Type B pancreatic cell (in vitro differentiated cells): ENCODE results near the gene SLC25A21. TPM values are rescaled to one million over a fixed set of nuclear protein-coding genes. Genes with fewer than 3 reads are reported as not detected.

Experiments used
- DNase-seq: peaks from one replicate; pipeline ENCODE4 v3.0.0; 2021; ENCODE audit warnings: mixed read lengths; ENCODE audit not compliant: unreplicated experiment; ENCODE audit errors: extremely low spot score
- H3K27ac Mint-ChIP-seq: 2 replicates; pipeline ENCODE4 v1.8.0; 2021; ENCODE audit warnings: mild to moderate bottlenecking, mixed read lengths
- H3K27me3 Mint-ChIP-seq: 2 replicates; pipeline ENCODE4 v1.8.0; 2021; ENCODE audit warnings: mixed read lengths
- H3K36me3 Mint-ChIP-seq: 2 replicates; pipeline ENCODE4 v1.8.0; 2021; ENCODE audit warnings: mixed read lengths
- H3K4me1 Mint-ChIP-seq: one replicate; pipeline ENCODE4 v1.8.0; 2021; ENCODE audit warnings: mixed read lengths; ENCODE audit not compliant: unreplicated experiment
- H3K4me3 Mint-ChIP-seq: 2 replicates; pipeline ENCODE4 v1.8.0; 2021; ENCODE audit warnings: mild to moderate bottlenecking, mixed read lengths
- H3K9me3 Mint-ChIP-seq: 2 replicates; pipeline ENCODE4 v1.8.0; 2021; ENCODE audit warnings: mixed read lengths
- total RNA-seq: library from RNA; stranded (reverse); gene quantifications from 2 replicates; pipeline ENCODE4 v1.2.1, GENCODE V29; 2021; ENCODE audit warnings: low replicate concordance
- TF ChIP-seq, protein P1 (sequence below): fragments of 200-600 bp; sonication (generic); conservative IDR thresholded peaks from 2 replicates; pipeline ENCODE4 v1.5.0; 2021; ENCODE audit warnings: antibody characterized with exemption, mild to moderate bottlenecking

Gene SLC25A21
- total RNA-seq, 1 donor from 2014 or later, result 0.58 TPM

DNA sequence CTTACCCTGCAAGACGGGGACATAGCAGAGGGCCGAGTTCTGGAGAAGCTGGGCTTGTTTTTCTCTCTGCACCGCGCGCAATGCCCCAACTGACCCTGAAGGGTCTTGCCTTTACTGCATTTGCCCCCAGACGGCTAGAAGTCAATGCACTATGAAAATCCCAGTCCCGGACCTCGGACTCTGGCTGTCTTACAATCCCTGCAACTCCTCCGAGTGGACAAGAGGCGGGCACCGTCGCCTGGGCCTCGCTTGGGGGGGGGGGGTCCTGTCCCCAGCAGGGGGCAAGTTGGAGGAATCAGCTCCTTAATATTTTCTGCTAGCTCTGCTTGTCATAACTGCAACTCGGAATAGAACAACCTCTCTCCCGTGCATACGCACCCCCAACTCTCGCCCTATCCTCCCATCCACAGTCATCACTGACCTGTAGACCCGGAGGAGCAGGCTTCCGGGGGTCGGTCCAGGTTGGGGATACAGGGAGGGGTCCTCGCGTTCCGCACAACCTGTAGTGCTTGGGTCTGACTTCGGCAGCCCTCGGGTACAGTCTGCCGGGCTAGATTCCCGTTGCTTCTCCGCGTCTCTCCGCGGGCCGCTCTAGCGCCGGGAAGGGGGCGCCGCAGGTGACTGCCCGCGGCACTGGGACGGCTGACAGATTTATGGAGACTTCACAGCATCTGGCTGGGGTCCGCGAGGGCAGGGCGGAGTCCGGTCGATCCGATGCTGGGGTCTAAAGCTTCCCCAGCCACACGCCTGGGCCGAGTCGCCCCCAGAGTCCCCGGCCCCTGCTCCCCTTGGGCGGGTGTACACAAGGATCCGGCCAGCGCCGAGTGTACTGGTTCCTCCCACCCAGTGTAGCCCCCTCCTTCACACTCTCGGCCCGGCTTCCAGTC is 514.0 kb downstream of the SLC25A21 start:
- H3K36me3 Mint-ChIP-seq, result no peaks in the 10 kb centered on the region
- TF ChIP-seq, protein P1, sequence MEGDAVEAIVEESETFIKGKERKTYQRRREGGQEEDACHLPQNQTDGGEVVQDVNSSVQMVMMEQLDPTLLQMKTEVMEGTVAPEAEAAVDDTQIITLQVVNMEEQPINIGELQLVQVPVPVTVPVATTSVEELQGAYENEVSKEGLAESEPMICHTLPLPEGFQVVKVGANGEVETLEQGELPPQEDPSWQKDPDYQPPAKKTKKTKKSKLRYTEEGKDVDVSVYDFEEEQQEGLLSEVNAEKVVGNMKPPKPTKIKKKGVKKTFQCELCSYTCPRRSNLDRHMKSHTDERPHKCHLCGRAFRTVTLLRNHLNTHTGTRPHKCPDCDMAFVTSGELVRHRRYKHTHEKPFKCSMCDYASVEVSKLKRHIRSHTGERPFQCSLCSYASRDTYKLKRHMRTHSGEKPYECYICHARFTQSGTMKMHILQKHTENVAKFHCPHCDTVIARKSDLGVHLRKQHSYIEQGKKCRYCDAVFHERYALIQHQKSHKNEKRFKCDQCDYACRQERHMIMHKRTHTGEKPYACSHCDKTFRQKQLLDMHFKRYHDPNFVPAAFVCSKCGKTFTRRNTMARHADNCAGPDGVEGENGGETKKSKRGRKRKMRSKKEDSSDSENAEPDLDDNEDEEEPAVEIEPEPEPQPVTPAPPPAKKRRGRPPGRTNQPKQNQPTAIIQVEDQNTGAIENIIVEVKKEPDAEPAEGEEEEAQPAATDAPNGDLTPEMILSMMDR, result no peak
- H3K27me3 Mint-ChIP-seq, result peaks cover 100% of the 10 kb centered on the region
- no peak for DNase-seq
- no peaks in the 10 kb centered on the region for H3K9me3 Mint-ChIP-seq
- peaks cover 28% of the 10 kb centered on the region for H3K4me1 Mint-ChIP-seq
- peak overlapping the region; percentile 71 for H3K4me3 Mint-ChIP-seq
- no peak overlapping the region for H3K27ac Mint-ChIP-seq

DNA sequence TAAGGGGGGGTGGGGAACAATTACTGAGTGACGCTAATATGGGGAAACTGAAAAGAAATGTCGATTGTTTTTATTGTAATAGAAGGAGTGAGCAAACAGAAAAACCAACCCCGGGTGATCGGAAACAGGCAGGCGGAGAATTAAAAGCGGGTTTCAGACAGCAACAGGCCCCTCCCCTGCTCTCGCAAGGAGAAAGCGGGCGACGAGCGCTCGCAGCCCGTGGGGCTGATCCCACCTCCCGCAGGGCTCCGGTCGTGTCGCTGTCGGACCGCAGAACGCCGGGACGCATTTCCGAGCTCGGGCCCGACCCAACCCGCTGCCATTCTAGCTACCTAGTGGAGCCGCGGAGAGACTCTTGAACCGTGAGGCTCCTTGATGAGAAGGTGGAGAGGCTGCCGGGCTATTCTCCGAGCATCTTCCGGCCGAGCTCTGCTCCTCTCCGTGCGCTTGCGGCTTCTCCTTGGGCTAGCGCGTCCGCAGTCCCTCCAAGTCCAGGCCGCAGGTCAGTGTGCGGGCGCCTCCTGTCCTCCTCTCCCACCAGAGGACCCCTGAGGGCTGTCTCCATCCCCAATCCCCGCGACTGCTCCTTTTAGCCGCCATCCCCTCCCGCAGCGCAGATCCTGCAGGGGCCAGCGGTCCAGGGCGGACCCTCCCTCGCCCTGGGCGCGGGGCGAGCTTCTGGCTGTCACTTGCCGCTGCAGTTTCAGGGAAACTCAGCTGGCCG is 514.8 kb downstream of the SLC25A21 start:
- Mint-ChIP-seq H3K9me3 (no peaks in the 10 kb centered on the region), H3K4me3 (peak overlapping the region; percentile 82), H3K27ac (no peak overlapping the region), H3K36me3 (no peaks in the 10 kb centered on the region), H3K4me1 (peaks cover 22% of the 10 kb centered on the region), H3K27me3 (peaks cover 100% of the 10 kb centered on the region)
- peak; percentile 71 for DNase-seq
- TF ChIP-seq, protein P1, result no peak

DNA sequence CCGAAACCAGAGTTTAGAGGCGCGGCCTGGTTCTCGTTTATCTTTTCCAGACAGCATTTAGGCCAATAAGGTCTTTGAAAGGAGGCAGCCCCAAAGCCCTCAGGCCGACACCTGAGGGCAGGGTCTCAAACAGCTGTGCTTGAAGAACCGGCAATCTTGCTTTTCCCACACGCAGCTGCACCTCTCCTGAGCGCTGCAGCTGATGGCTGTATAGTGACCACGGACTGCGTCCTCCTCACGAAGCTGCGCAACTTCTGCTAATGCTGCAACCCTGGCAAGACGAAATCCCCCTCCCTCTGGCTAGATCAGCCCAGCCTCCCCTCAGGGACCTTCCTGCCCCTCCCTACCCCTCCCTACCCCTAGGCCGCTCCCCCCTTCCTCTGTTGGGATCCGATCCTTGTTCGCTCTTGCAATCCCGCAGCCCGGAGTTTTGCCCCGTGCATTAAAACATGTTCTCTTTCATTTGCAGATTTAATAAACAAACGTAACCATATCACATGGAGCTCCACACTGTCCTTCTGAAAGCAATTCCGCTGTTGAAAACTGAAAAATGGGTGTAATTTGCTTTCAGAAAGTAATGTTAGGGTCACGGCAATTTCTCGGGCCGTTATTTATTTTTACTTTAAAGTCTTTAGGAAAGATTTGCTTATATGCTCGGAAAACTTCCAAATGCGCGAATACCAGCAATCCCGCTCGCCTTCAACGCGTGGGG is 515.6 kb downstream of the SLC25A21 start:
- H3K27me3 Mint-ChIP-seq, result peaks cover 100% of the 10 kb centered on the region
- no peaks in the 10 kb centered on the region for H3K36me3 Mint-ChIP-seq
- TF ChIP-seq, protein P1, result no peak
- peaks cover 16% of the 10 kb centered on the region for H3K4me1 Mint-ChIP-seq
- H3K4me3 Mint-ChIP-seq, result peak overlapping the region; percentile 82
- H3K27ac Mint-ChIP-seq, result no peak overlapping the region
- no peak for DNase-seq
- no peaks in the 10 kb centered on the region for H3K9me3 Mint-ChIP-seq

DNA sequence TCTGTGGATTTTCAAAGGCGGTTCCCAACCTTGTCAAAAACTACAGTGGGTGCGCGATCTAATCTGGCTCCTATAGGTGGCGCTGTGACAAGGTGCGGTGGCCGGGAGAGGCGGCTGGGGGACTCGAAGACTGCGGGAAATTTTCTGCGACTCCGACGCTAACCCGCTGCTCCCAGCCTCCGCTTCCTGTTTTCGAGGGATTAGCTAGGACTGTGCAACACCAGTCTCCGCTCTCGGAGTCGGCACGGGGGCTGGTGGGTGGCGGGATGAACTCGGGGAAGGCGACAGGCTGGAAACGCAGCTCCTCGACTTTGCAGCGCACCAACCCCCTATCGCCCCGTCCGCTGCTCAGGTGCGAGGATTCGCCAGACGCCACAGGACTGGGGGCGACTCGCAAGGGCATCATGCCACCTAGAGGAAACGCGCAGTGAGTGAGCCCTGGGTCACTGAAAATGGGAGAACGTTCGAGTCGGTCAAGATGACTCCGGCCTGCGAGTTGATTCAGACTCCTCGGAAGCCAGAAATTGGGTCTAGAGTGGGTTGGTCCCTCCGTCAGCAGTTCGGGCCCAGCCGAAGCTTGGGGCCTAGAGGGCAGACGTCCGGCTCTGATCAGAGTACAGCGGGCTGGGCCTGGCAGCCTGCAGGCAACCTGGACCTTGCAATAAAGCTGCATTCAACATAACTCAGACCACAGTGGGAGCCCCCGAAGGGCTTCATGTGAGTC is 516.3 kb downstream of the SLC25A21 start:
- peak; percentile 73 for DNase-seq
- H3K27ac Mint-ChIP-seq, result no peak overlapping the region
- H3K4me1 Mint-ChIP-seq, result peaks cover 11% of the 10 kb centered on the region
- TF ChIP-seq, protein P1, result peak; percentile 84
- no peaks in the 10 kb centered on the region for H3K9me3 Mint-ChIP-seq
- no peaks in the 10 kb centered on the region for H3K36me3 Mint-ChIP-seq
- peaks cover 100% of the 10 kb centered on the region for H3K27me3 Mint-ChIP-seq
- peak overlapping the region; percentile 82 for H3K4me3 Mint-ChIP-seq

DNA sequence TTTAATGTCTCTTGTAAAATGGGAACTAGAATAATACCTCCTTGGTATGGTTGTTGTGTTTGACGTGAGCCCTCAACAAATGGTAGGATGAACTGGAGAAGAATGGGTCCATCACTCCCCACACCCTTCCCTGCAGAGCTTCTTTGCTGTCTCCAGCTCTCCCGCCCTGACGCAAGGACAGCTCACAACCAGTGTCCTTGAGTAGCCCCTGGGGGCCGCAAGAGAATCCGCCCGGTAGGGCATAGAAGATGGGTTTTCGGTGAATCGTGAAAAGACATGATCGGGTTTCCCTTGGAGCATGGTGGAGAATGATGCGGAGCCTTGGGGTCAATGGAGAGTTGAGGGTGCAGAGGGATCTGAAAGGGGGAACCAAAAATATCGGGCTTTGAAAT is 516.8 kb downstream of the SLC25A21 start:
- Mint-ChIP-seq H3K27ac (no peak overlapping the region), H3K27me3 (peaks cover 100% of the 10 kb centered on the region), H3K4me3 (peak overlapping the region; percentile 82), H3K4me1 (peaks cover 11% of the 10 kb centered on the region), H3K36me3 (no peaks in the 10 kb centered on the region), H3K9me3 (no peaks in the 10 kb centered on the region)
- TF ChIP-seq, protein P1, result no peak
- no peak for DNase-seq
